Caco-2 (cell line): Measurements from ENCODE around the gene HS1BP3. TPM values are rescaled to one million over a fixed set of nuclear protein-coding genes. Genes with fewer than 3 reads are reported as not detected.

Experiments
- BruUV-seq: library from RNA; stranded (reverse); fragments of 400-500 nt; replicated peaks from 2 replicates; lab custom pipeline; 2021; lab: Mats Ljungman, UMichigan
- CTCF ChIA-PET: fragments of 300-600 bp; sonication (Branson Sonifier 250); formaldehyde crosslinking; loops from one replicate; lab custom pipeline; 2022; ENCODE audit warnings: antibody characterized with exemption; lab: Charles Lee
- POLR2A ChIA-PET: fragments of 300-600 bp; sonication (Branson Sonifier 250); formaldehyde crosslinking; loops from one replicate; lab custom pipeline; 2022; ENCODE audit warnings: antibody characterized with exemption; lab: Charles Lee
- DNase-seq, 2 experiments: peaks; one replicate each; pipeline versions ENCODE4 v3.0.0 to v3.0.0-alpha.2; 2020 to 2022
- H3K27me3 ChIP-seq: replicated peaks from 2 replicates; pipeline ENCODE4 v1.6.0; 2011; ENCODE audit warnings: low read length; ENCODE audit not compliant: control insufficient read depth, insufficient read depth
- H3K36me3 ChIP-seq: 2 replicates; pipeline ENCODE4 v1.5.1; 2011; ENCODE audit warnings: low read length; ENCODE audit not compliant: control insufficient read depth, insufficient read depth
- H3K4me1 ChIP-seq: fragments of 250-450 bp; sonication (Bioruptor Pico); 2 replicates; pipeline ENCODE4 v1.5.1; 2020; ENCODE audit warnings: mild to moderate bottlenecking
- H3K4me3 ChIP-seq: 2 replicates; pipeline ENCODE4 v1.5.1; 2011; ENCODE audit warnings: low read depth, mild to moderate bottlenecking, control low read depth, low read length
- H3K9me3 ChIP-seq: fragments of 250-450 bp; sonication (Bioruptor Pico); 2 replicates; pipeline ENCODE4 v1.5.1; 2020; ENCODE audit warnings: mild to moderate bottlenecking, moderate library complexity
- H3K27ac Mint-ChIP-seq: one replicate; pipeline ENCODE4 v1.8.0; 2022; ENCODE audit warnings: mixed read lengths; ENCODE audit not compliant: unreplicated experiment
- H3K27me3 Mint-ChIP-seq: one replicate; pipeline ENCODE4 v1.8.0; 2022; ENCODE audit warnings: mixed read lengths; ENCODE audit not compliant: insufficient read depth, unreplicated experiment
- H3K36me3 Mint-ChIP-seq: one replicate; pipeline ENCODE4 v1.8.0; 2022; ENCODE audit warnings: mild to moderate bottlenecking, mixed read lengths; ENCODE audit not compliant: insufficient read depth, unreplicated experiment
- H3K4me1 Mint-ChIP-seq: one replicate; pipeline ENCODE4 v1.8.0; 2022; ENCODE audit warnings: low read depth, mixed read lengths; ENCODE audit not compliant: unreplicated experiment
- H3K4me3 Mint-ChIP-seq: one replicate; pipeline ENCODE4 v1.8.0; 2022; ENCODE audit warnings: mild to moderate bottlenecking, moderate library complexity, mixed read lengths; ENCODE audit not compliant: unreplicated experiment
- H3K9me3 Mint-ChIP-seq: one replicate; pipeline ENCODE4 v1.8.0; 2022; ENCODE audit warnings: mixed read lengths; ENCODE audit not compliant: unreplicated experiment
- intact Hi-C: fragments of 100-400 bp; cut with micrococcal nuclease; formaldehyde crosslinking; loops from one replicate; pipeline ENCODE4 v1.10.0; 2022; ENCODE audit not compliant: unreplicated experiment
- total RNA-seq: library from RNA; stranded (reverse); gene quantifications from 2 replicates; pipeline ENCODE4 v1.2.3, GENCODE V29; 2022
- TF ChIP-seq, protein P1 (sequence below), 2 experiments: fragments of 200-600 bp in 1 of 2; IDR thresholded peaks; 1 replicate in 1 of 2; 2 replicates in 1 of 2; pipeline versions ENCODE4 v1.5.1 to v1.8.0; 2011 to 2022; ENCODE audit warnings: antibody characterized with exemption in 1 of 2, control low read depth in 1 of 2, inconsistent platforms in 1 of 2, low read depth in 1 of 2, low read length in 1 of 2, mild to moderate bottlenecking in 1 of 2, moderate library complexity in 1 of 2; ENCODE audit not compliant: insufficient read depth in 1 of 2, severe bottlenecking in 1 of 2, unreplicated experiment in 1 of 2

Gene HS1BP3
- total RNA-seq, 1 experiment from 2014 or later, result 31.1 TPM

DNA sequence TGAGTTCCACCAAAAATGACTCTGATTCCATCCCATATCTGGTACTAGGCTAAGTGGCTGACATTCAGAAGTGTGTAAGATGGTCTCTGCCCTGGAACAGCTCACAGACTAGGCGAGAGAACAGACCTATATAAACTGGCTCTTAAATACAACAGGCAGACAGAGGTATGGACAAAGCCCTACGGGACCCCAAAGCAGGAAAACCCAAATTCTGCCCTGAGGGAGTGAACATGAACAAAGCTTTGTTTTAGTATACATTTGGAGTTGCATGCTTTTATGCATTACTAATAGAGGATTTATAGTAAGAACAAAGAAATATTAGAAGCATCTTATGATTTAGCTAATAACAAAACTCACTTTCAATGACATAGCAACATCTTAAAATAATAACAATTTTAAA lies 41.2 kb upstream of the HS1BP3 start:
- POLR2A ChIA-PET, result no interaction called here
- no peak overlapping the region for H3K4me3 ChIP-seq
- BruUV-seq, result no TSS peak
- Mint-ChIP-seq H3K36me3 (peaks cover 20% of the 10 kb centered on the region), H3K9me3 (no peaks in the 10 kb centered on the region), H3K4me1 (no peaks in the 10 kb centered on the region), H3K4me3 (no peak overlapping the region), H3K27me3 (no peaks in the 10 kb centered on the region), H3K27ac (no peak overlapping the region)
- H3K9me3 ChIP-seq, result no peaks in the 10 kb centered on the region
- intact Hi-C loops, result no loop called here
- H3K4me1 ChIP-seq, result no peaks in the 10 kb centered on the region
- H3K36me3 ChIP-seq, result peaks cover 4% of the 10 kb centered on the region
- CTCF ChIA-PET, result no interaction called here
- no peaks in the 10 kb centered on the region for H3K27me3 ChIP-seq
- no peak for DNase-seq
- TF ChIP-seq, protein P1, sequence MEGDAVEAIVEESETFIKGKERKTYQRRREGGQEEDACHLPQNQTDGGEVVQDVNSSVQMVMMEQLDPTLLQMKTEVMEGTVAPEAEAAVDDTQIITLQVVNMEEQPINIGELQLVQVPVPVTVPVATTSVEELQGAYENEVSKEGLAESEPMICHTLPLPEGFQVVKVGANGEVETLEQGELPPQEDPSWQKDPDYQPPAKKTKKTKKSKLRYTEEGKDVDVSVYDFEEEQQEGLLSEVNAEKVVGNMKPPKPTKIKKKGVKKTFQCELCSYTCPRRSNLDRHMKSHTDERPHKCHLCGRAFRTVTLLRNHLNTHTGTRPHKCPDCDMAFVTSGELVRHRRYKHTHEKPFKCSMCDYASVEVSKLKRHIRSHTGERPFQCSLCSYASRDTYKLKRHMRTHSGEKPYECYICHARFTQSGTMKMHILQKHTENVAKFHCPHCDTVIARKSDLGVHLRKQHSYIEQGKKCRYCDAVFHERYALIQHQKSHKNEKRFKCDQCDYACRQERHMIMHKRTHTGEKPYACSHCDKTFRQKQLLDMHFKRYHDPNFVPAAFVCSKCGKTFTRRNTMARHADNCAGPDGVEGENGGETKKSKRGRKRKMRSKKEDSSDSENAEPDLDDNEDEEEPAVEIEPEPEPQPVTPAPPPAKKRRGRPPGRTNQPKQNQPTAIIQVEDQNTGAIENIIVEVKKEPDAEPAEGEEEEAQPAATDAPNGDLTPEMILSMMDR (IDR thresholded peaks at IDR 0.05; ENCODE audit: insufficient read depth in 1 of 2, low read depth in 1 of 2, low read length in 1 of 2, severe bottlenecking in 1 of 2, unreplicated experiment in 1 of 2), result no peak

DNA sequence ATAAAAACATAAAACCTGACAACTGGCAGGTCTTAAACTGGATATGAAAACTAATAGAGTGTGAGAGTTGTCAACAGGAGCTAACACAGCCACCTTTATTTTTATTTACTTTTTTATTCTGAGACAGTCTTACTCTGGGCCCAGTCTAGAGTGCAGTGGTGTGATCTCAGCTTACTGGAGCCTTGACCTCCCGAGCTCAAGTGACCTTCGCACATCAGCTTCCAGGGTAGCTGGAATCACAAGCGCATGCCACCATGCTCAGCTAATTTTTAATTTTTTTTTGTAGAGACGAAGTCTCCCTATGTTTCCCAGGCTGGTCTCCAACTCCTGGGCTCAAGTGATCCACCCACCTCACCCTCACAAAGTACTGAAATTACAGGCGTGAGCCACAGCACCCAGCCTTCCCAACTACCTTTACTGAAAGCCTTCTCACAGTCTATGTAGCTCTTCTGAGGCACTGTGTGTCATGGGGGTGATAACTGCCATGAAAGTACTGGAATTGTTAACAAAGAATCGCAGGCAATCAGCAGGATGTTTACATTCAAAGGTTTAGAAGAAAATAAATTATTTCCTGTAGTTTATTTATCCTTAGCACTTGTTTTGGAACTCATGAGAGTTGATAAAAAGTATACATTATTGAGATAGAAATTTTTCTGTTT lies 40.3 kb upstream of the HS1BP3 start:
- H3K36me3 Mint-ChIP-seq, result peaks cover 26% of the 10 kb centered on the region
- no peaks in the 10 kb centered on the region for H3K27me3 ChIP-seq
- ChIA-PET POLR2A (no interaction called here), CTCF (no interaction called here)
- intact Hi-C loops, result no loop called here
- H3K4me3 Mint-ChIP-seq, result no peak overlapping the region
- no peaks in the 10 kb centered on the region for H3K4me1 ChIP-seq
- BruUV-seq, result no TSS peak
- H3K4me3 ChIP-seq, result no peak overlapping the region
- no peaks in the 10 kb centered on the region for H3K9me3 ChIP-seq
- no peaks in the 10 kb centered on the region for H3K4me1 Mint-ChIP-seq
- peaks cover 4% of the 10 kb centered on the region for H3K36me3 ChIP-seq
- TF ChIP-seq, protein P1 (IDR thresholded peaks at IDR 0.05; ENCODE audit: insufficient read depth in 1 of 2, low read depth in 1 of 2, low read length in 1 of 2, severe bottlenecking in 1 of 2, unreplicated experiment in 1 of 2), result no peak
- no peaks in the 10 kb centered on the region for H3K27me3 Mint-ChIP-seq
- no peaks in the 10 kb centered on the region for H3K9me3 Mint-ChIP-seq
- no peak for DNase-seq
- H3K27ac Mint-ChIP-seq, result no peak overlapping the region

DNA sequence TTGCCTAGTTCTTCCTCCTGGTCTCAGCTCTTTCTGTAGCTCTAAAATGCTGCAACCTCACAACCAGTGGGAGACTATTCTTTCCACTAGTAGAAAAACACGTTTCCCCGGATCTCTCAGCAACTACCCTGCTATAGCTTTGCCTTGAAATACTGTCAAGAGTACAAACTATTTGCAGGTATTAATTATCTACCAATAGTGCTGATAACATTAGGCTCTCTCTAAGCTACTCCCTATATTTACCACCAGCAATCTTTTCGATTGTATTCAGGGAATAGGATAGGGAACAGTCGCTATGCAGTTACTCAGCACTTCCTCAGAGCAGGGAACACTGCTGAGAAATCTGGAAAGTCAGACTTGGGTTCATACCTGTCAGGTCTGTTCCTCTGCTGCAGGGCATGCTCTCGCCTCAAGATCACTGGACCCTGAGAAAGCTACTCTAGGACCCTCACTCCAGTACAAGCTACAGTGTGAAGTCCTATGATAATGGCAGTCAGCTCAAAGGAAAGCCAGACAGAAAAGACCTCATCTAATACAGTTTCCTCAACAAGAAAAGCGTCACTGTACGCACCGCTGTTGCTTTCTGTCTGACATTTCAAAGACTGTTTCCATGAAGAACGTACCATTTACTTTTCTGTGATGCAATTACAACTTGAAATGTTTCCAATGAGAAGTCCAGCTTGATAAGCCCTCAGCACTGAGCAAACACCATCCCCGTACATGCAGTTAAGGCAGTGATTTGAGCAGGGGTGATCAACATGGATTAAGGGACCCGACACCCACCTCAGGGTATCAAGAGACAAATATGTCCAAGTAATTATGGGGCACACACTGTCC lies 38.7 kb upstream of the HS1BP3 start:
- ChIA-PET CTCF (no interaction called here), POLR2A (no interaction called here)
- H3K36me3 ChIP-seq, result peaks cover 4% of the 10 kb centered on the region
- no peak overlapping the region for H3K4me3 Mint-ChIP-seq
- H3K27me3 ChIP-seq, result no peaks in the 10 kb centered on the region
- H3K36me3 Mint-ChIP-seq, result peaks cover 26% of the 10 kb centered on the region
- intact Hi-C loops, result no loop called here
- H3K4me1 ChIP-seq, result no peaks in the 10 kb centered on the region
- H3K27me3 Mint-ChIP-seq, result no peaks in the 10 kb centered on the region
- no peak overlapping the region for H3K4me3 ChIP-seq
- TF ChIP-seq, protein P1 (IDR thresholded peaks at IDR 0.05; ENCODE audit: insufficient read depth in 1 of 2, low read depth in 1 of 2, low read length in 1 of 2, severe bottlenecking in 1 of 2, unreplicated experiment in 1 of 2), result no peak
- DNase-seq, result no peak
- no peaks in the 10 kb centered on the region for H3K9me3 ChIP-seq
- no peak overlapping the region for H3K27ac Mint-ChIP-seq
- no peaks in the 10 kb centered on the region for H3K4me1 Mint-ChIP-seq
- H3K9me3 Mint-ChIP-seq, result no peaks in the 10 kb centered on the region
- BruUV-seq, result no TSS peak
